GM23338 (cell line): ENCODE data around the gene GH1.

ENCODE experiments used
- CREB1 ChIP-seq: fragments of 250-450 bp; sonication (Bioruptor Pico); IDR thresholded peaks from 2 replicates; pipeline ENCODE4 v1.5.0; 2020; ENCODE audit warnings: low read depth, mild to moderate bottlenecking, moderate library complexity
- CTCF ChIP-seq, 2 experiments: fragments of 200-600 bp in 1 of 2; sonication (generic) in 1 of 2; conservative IDR thresholded peaks; 2 replicates each; pipeline versions ENCODE4 v1.5.1 to v1.6.1; 2016 to 2017; ENCODE audit warnings: antibody characterized with exemption in 2 of 2, low read depth in 2 of 2, mild to moderate bottlenecking in 2 of 2, moderate library complexity in 1 of 2
- ETS1 ChIP-seq: IDR thresholded peaks from 2 replicates; pipeline ENCODE4 v1.6.1; 2016; ENCODE audit warnings: antibody characterized with exemption
- EZH2 ChIP-seq: fragments of 200-600 bp; sonication (generic); IDR thresholded peaks from one replicate; pipeline ENCODE4 v1.8.0; 2017; ENCODE audit warnings: antibody characterized with exemption, mild to moderate bottlenecking, low read depth; ENCODE audit not compliant: unreplicated experiment
- EZH2phosphoT487 ChIP-seq: fragments of 200-600 bp; sonication (generic); IDR thresholded peaks from one replicate; pipeline ENCODE4 v1.8.1; 2018; ENCODE audit warnings: antibody characterized with exemption; ENCODE audit not compliant: unreplicated experiment
- JUNB ChIP-seq: IDR thresholded peaks from one replicate; pipeline ENCODE4 v1.6.1; 2016; ENCODE audit warnings: antibody characterized with exemption; ENCODE audit not compliant: unreplicated experiment
- NANOG ChIP-seq: IDR thresholded peaks from 2 replicates; pipeline ENCODE4 v1.6.1; 2016; ENCODE audit warnings: antibody characterized with exemption, borderline replicate concordance
- POLR2AphosphoS5 ChIP-seq: IDR thresholded peaks from 2 replicates; pipeline ENCODE4 v1.6.1; 2016; ENCODE audit warnings: antibody characterized with exemption, low read depth
- REST ChIP-seq: IDR thresholded peaks from one replicate; pipeline ENCODE4 v1.6.1; 2018; ENCODE audit warnings: antibody characterized with exemption; ENCODE audit not compliant: unreplicated experiment
- STAT1 ChIP-seq: IDR thresholded peaks from one replicate; pipeline ENCODE4 v1.6.1; 2016; ENCODE audit warnings: antibody characterized with exemption; ENCODE audit not compliant: unreplicated experiment
- ZNF114 ChIP-seq: fragments of 250-450 bp; sonication (Bioruptor Pico); IDR thresholded peaks from 2 replicates; pipeline ENCODE4 v1.5.0; 2020; ENCODE audit warnings: mild to moderate bottlenecking, moderate library complexity
- ZNF331 ChIP-seq: fragments of 250-450 bp; sonication (Bioruptor Pico); IDR thresholded peaks from 2 replicates; pipeline ENCODE4 v1.5.0; 2020; ENCODE audit warnings: low read depth, mild to moderate bottlenecking, moderate library complexity

- TF ChIP-seq EZH2 (no peak), CTCF (conservative IDR thresholded peaks at IDR 0.05; ENCODE audit: low read depth in 2 of 2) (peak; percentile 77 to 85), POLR2AphosphoS5 (no peak), ETS1 (no peak), REST (no peak), CREB1 (CRISPR knock-in tag) (no peak), JUNB (no peak), EZH2phosphoT487 (no peak), NANOG (no peak), ZNF331 (no peak), STAT1 (no peak), ZNF114 (no peak)
Measured at GRCh38 chr17:63950940-63951907, 32.6 kb upstream of the GH1 start.
